A549 (cell line): ENCODE data around the gene OR10H3. TPM values are rescaled to one million over a fixed set of nuclear protein-coding genes. Genes with fewer than 3 reads are reported as not detected.

Experiments
- ATAC-seq, 2 experiments: fragments of 200-7000 bp in 1 of 2; fragments of >200 bp in 1 of 2; cut with Nextera tagmentation in 1 of 2; cut with Tn5 transposase in 1 of 2; 3 replicates each; pipeline versions ENCODE4 v1.8.0 to v1.9.1; 2018 to 2020; ENCODE audit warnings: mild to moderate bottlenecking in 1 of 2, moderate library complexity in 1 of 2
- CTCF ChIA-PET: fragments of 300-600 bp; sonication (Branson Sonifier 250); formaldehyde crosslinking; extraction: SDS; loops from one replicate; lab custom pipeline; 2021; ENCODE audit warnings: antibody characterized with exemption, inconsistent platforms; lab: Yijun Ruan, JAX
- POLR2A ChIA-PET: fragments of 350-600 bp; formaldehyde crosslinking; extraction: SDS; loops from one replicate; lab custom pipeline; 2021; ENCODE audit warnings: antibody characterized with exemption, inconsistent platforms; lab: Yijun Ruan, JAX
- DNase-seq, 2 experiments: peaks; one replicate each; pipeline versions ENCODE4 v3.0.0 to v3.0.0-alpha.2; 2011 to 2016; ENCODE audit warnings: low read depth in 1 of 2, low spot score in 1 of 2
- FAIRE-seq: peaks from 2 replicates; lab custom pipeline; 2011; peaks lifted over from hg19 to GRCh38; lab: Jason Lieb, UNC
- H3K27ac ChIP-seq, 2 experiments: fragments of >200 bp; sonication (Bioruptor Twin); formaldehyde crosslinking; 3 replicates each; pipeline ENCODE4 v1.5.1; 2016 to 2017
- H3K4me1 ChIP-seq: fragments of >200 bp; sonication (Bioruptor Twin); formaldehyde crosslinking; 3 replicates; pipeline ENCODE4 v1.6.1; 2016
- H3K4me2 ChIP-seq: fragments of >200 bp; sonication (Bioruptor Twin); formaldehyde crosslinking; 3 replicates; pipeline ENCODE4 v1.6.1; 2016
- H3K4me3 ChIP-seq: fragments of >200 bp; sonication (Bioruptor Twin); formaldehyde crosslinking; 3 replicates; pipeline ENCODE4 v1.5.1; 2016
- H3K9me3 ChIP-seq: fragments of >200 bp; sonication (Bioruptor Twin); formaldehyde crosslinking; 3 replicates; pipeline ENCODE4 v1.6.1; 2016
- CBX8 ChIP-seq: fragments of 200-600 bp; sonication (generic); IDR thresholded peaks from 2 replicates; pipeline ENCODE4 v1.6.1; 2016
- CHD2 ChIP-seq: fragments of 150-350 bp; IDR thresholded peaks from 2 replicates; pipeline ENCODE4 v1.6.1; 2014; ENCODE audit warnings: low read length; ENCODE audit not compliant: partially characterized antibody
- FOXS1 ChIP-seq: fragments of 250-450 bp; sonication (Bioruptor Pico); IDR thresholded peaks from 2 replicates; pipeline ENCODE4 v1.5.0; 2020; ENCODE audit warnings: mild to moderate bottlenecking, moderate library complexity
- HDAC2 ChIP-seq: fragments of 200-600 bp; sonication (generic); IDR thresholded peaks from 2 replicates; pipeline ENCODE4 v1.6.1; 2016
- HEYL ChIP-seq: fragments of 250-450 bp; sonication (Bioruptor Pico); IDR thresholded peaks from 2 replicates; pipeline ENCODE4 v1.8.0; 2021; ENCODE audit warnings: mild to moderate bottlenecking, moderate library complexity
- HOXB5 ChIP-seq: fragments of 250-450 bp; sonication (Bioruptor Pico); IDR thresholded peaks from 2 replicates; pipeline ENCODE4 v1.5.0; 2020; ENCODE audit warnings: mild to moderate bottlenecking, moderate library complexity
- MAZ ChIP-seq: fragments of 150-350 bp; IDR thresholded peaks from 2 replicates; pipeline ENCODE4 v1.6.1; 2014; ENCODE audit warnings: antibody characterized with exemption, low read depth, low read length, borderline replicate concordance
- NPAS2 ChIP-seq: fragments of 250-450 bp; sonication (Bioruptor Pico); IDR thresholded peaks from 2 replicates; pipeline ENCODE4 v1.8.0; 2022; ENCODE audit warnings: mild to moderate bottlenecking, moderate library complexity, borderline replicate concordance
- PHF8 ChIP-seq: fragments of 200-600 bp; sonication (generic); IDR thresholded peaks from 2 replicates; pipeline ENCODE4 v1.6.1; 2016; ENCODE audit warnings: low read depth, mild to moderate bottlenecking, antibody characterized with exemption, moderate library complexity, borderline replicate concordance
- POLR2A ChIP-seq: IDR thresholded peaks from 2 replicates; pipeline ENCODE4 v1.6.1; 2012; ENCODE audit warnings: mild to moderate bottlenecking, low read length
- POLR2AphosphoS2 ChIP-seq: conservative IDR thresholded peaks from 2 replicates; pipeline ENCODE4 v1.6.1; 2012; ENCODE audit warnings: low read length, improper control_type of control experiment, inconsistent platforms
- RAD21 ChIP-seq, 2 experiments: fragments of >200 bp in 1 of 2; sonication (Bioruptor Twin) in 1 of 2; formaldehyde crosslinking in 1 of 2; IDR thresholded peaks in 1 of 2; conservative IDR thresholded peaks in 1 of 2; 2 replicates in 1 of 2; 3 replicates in 1 of 2; pipeline ENCODE4 v1.6.1; 2012 to 2018; ENCODE audit warnings: inconsistent platforms in 1 of 2
- RARB ChIP-seq: fragments of 250-450 bp; sonication (Bioruptor Pico); IDR thresholded peaks from 2 replicates; pipeline ENCODE4 v1.8.0; 2021; ENCODE audit warnings: mild to moderate bottlenecking, moderate library complexity
- ZC3H11A ChIP-seq: fragments of 450-650 bp; IDR thresholded peaks from 2 replicates; pipeline ENCODE4 v1.6.1; 2014; ENCODE audit warnings: antibody characterized with exemption, mild to moderate bottlenecking
- WGBS: methylation state at CpG from one replicate; pipeline ENCODE4 v1.1.6; 2017; ENCODE audit errors: missing lambda C conversion rate; 5-methylcytosine and 5-hydroxymethylcytosine counted together
- polyA plus RNA-seq, 4 experiments: library from polyadenylated mRNA; depleted of rRNA in 3 of 4; stranded (reverse); fragments of >200 nt; fragmentation: RNase III in 1 of 4; extraction: RNeasy Plus Mini Kit Qiagen cat#74134 plus additional on column Dnase treatment in 1 of 4; gene quantifications; 2 replicates in 3 of 4; 3 replicates in 1 of 4; pipeline ENCODE4 v1.2.3, GENCODE V29; 2011 to 2017
- TF ChIP-seq, protein P1 (sequence below): fragments of 150-350 bp; IDR thresholded peaks from 2 replicates; pipeline ENCODE4 v1.6.1; 2014; ENCODE audit warnings: low read depth, mild to moderate bottlenecking, low read length
- TF ChIP-seq, protein P2 (sequence below): fragments of 250-450 bp; sonication (Bioruptor Pico); IDR thresholded peaks from 2 replicates; pipeline ENCODE4 v1.5.0; 2021; ENCODE audit warnings: mild to moderate bottlenecking, moderate library complexity, borderline replicate concordance
- TF ChIP-seq, protein P3 (sequence below): fragments of 250-450 bp; sonication (Bioruptor Pico); IDR thresholded peaks from 2 replicates; pipeline ENCODE4 v1.5.0; 2020; ENCODE audit warnings: low read depth, mild to moderate bottlenecking, moderate library complexity
- TF ChIP-seq, protein P4 (sequence below): IDR thresholded peaks from 2 replicates; pipeline ENCODE4 v1.6.1; 2012; ENCODE audit warnings: low read depth, borderline replicate concordance
- TF ChIP-seq, protein P5 (sequence below): fragments of 450-650 bp; IDR thresholded peaks from 2 replicates; pipeline ENCODE4 v1.6.1; 2014; ENCODE audit warnings: antibody characterized with exemption
- TF ChIP-seq, protein P6 (sequence below): IDR thresholded peaks from 2 replicates; pipeline ENCODE4 v1.6.1; 2012

Gene OR10H3
- polyA plus RNA-seq, 2 of the 4 experiments (the other 2 are of a cell fraction), result not detected

DNA sequence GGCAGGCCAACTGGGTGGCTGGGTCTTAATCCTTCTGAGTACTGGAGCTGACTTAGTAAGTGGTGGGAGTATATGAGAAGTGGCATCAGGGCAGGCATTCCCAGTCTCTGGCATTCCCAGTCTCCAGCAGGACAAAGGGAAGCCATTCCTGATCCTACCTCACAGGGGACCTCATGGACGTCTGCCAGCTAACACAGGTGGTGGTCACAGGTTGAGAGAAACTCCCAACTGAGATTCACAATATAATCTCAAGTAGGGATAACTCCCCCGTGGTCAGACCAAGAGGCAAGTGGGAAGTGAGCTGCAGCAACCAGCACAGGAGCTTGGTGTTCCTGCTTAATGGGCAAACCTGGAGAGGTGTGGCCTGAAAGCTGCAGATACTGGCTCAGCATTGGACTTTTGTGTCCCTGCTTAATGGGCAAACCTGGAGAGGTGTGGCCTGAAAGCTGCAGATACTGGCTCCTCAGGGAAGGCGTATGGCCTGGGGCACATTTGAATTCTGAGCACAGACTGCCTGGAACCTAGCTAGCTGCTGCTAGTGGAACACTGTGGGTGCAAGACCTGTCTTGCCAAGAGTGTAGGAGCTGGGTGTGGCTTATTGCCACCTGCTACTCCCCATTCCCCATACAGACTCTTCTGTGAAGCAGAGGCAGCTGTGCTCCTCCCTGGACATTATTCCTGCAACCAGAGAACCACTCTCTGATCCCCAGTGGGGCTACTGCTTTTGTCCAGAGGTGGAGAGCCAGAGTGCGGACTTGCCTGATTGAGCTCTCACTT, 35.8 kb upstream of the OR10H3 start:
- ChIA-PET POLR2A (no interaction called here), CTCF (interaction anchor here (1.5 kb wide), 1 partner anchor 72 kb away, joined by 6 read pairs; no protein-coding TSS in a partner anchor)
- Histone ChIP-seq H3K9me3 (peaks cover 4% of the 10 kb centered on the region; the same call in 2 of the 3 replicates), H3K27ac (no peak overlapping the region), H3K4me2 (no peak overlapping the region), H3K4me3 (no peak overlapping the region), H3K4me1 (no peaks in the 10 kb centered on the region)
- no peak; a peak in 1 of 6 replicates for ATAC-seq
- FAIRE-seq, result no peak
- WGBS, result 57% methylated on average over 4 of the region's 4 CpGs
- TF ChIP-seq CHD2 (no peak), MAZ (no peak), NPAS2 (no peak), POLR2AphosphoS2 (no peak), RAD21 (conservative IDR thresholded peaks at IDR 0.05 in 1 of 2, IDR thresholded peaks at IDR 0.05 in 1 of 2) (no peak), PHF8 (no peak), ZC3H11A (no peak)
- TF ChIP-seq, protein P1, sequence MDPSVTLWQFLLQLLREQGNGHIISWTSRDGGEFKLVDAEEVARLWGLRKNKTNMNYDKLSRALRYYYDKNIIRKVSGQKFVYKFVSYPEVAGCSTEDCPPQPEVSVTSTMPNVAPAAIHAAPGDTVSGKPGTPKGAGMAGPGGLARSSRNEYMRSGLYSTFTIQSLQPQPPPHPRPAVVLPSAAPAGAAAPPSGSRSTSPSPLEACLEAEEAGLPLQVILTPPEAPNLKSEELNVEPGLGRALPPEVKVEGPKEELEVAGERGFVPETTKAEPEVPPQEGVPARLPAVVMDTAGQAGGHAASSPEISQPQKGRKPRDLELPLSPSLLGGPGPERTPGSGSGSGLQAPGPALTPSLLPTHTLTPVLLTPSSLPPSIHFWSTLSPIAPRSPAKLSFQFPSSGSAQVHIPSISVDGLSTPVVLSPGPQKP, result no peak
- TF ChIP-seq, protein P2, sequence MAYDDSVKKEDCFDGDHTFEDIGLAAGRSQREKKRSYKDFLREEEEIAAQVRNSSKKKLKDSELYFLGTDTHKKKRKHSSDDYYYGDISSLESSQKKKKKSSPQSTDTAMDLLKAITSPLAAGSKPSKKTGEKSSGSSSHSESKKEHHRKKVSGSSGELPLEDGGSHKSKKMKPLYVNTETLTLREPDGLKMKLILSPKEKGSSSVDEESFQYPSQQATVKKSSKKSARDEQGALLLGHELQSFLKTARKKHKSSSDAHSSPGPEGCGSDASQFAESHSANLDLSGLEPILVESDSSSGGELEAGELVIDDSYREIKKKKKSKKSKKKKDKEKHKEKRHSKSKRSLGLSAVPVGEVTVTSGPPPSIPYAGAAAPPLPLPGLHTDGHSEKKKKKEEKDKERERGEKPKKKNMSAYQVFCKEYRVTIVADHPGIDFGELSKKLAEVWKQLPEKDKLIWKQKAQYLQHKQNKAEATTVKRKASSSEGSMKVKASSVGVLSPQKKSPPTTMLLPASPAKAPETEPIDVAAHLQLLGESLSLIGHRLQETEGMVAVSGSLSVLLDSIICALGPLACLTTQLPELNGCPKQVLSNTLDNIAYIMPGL, result no peak
- no peak for DNase-seq

DNA sequence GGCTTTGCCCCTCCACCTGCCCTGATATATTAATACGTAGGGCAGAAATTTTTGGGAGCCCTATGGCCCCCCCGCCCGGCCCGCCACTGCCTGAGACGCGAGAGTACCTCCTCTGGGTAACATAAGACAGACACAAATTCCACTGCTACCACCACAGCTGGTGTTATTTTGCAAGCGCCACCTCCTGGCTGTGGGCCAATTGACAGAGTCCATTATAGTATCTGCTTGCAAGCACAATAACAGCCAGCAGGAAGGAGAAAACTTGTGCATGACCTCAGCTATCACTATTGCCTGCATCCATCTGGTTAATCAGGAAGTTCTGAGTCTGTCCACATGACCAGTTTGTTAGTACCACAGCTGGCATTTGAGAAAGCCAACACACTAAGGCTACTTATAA, 35.3 kb upstream of the OR10H3 start:
- H3K4me1 ChIP-seq, result no peaks in the 10 kb centered on the region
- DNase-seq, result peak in 1 of 2 experiments; percentile 44
- CTCF ChIA-PET, result interaction anchor here (1.5 kb wide), 1 partner anchor 73 kb away, joined by 6 read pairs; no protein-coding TSS in a partner anchor
- TF ChIP-seq, protein P3, sequence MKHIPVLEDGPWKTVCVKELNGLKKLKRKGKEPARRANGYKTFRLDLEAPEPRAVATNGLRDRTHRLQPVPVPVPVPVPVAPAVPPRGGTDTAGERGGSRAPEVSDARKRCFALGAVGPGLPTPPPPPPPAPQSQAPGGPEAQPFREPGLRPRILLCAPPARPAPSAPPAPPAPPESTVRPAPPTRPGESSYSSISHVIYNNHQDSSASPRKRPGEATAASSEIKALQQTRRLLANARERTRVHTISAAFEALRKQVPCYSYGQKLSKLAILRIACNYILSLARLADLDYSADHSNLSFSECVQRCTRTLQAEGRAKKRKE (CRISPR knock-in tag), result no peak
- TF ChIP-seq, protein P4, sequence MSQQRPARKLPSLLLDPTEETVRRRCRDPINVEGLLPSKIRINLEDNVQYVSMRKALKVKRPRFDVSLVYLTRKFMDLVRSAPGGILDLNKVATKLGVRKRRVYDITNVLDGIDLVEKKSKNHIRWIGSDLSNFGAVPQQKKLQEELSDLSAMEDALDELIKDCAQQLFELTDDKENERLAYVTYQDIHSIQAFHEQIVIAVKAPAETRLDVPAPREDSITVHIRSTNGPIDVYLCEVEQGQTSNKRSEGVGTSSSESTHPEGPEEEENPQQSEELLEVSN, result no peak
- TF ChIP-seq HOXB5 (CRISPR knock-in tag) (no peak), FOXS1 (CRISPR knock-in tag) (no peak), HEYL (CRISPR knock-in tag) (no peak), HDAC2 (no peak), ZC3H11A (no peak), RARB (CRISPR knock-in tag) (no peak), CBX8 (no peak), POLR2A (no peak), POLR2AphosphoS2 (no peak)
- TF ChIP-seq, protein P5, sequence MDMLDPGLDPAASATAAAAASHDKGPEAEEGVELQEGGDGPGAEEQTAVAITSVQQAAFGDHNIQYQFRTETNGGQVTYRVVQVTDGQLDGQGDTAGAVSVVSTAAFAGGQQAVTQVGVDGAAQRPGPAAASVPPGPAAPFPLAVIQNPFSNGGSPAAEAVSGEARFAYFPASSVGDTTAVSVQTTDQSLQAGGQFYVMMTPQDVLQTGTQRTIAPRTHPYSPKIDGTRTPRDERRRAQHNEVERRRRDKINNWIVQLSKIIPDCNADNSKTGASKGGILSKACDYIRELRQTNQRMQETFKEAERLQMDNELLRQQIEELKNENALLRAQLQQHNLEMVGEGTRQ, result no peak
- TF ChIP-seq, protein P6, sequence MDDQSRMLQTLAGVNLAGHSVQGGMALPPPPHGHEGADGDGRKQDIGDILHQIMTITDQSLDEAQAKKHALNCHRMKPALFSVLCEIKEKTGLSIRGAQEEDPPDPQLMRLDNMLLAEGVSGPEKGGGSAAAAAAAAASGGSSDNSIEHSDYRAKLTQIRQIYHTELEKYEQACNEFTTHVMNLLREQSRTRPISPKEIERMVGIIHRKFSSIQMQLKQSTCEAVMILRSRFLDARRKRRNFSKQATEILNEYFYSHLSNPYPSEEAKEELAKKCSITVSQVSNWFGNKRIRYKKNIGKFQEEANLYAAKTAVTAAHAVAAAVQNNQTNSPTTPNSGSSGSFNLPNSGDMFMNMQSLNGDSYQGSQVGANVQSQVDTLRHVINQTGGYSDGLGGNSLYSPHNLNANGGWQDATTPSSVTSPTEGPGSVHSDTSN, result no peak
- no peak overlapping the region for H3K4me3 ChIP-seq
- no peak overlapping the region for H3K27ac ChIP-seq
- POLR2A ChIA-PET, result no interaction called here
- H3K4me2 ChIP-seq, result no peak overlapping the region
- FAIRE-seq, result no peak
- 74% methylated on average over 2 of the region's 7 CpGs for WGBS
- peaks cover 4% of the 10 kb centered on the region; the same call in 2 of the 3 replicates for H3K9me3 ChIP-seq
- peak; percentile 34 to 45; a peak in 4 of 6 replicates for ATAC-seq
